Naive thymus-derived CD8-positive, alpha-beta T cell (primary cell): ENCODE results near the gene ARFIP1. TPM values are rescaled to one million over a fixed set of nuclear protein-coding genes. Genes with fewer than 3 reads are reported as not detected.
"Not testable (repeated sequence)": the region's sequence is repeated elsewhere in the genome, so short reads cannot be mapped to it uniquely, and the experiment has no call there.

Experiments
- ATAC-seq, 2 donors: fragments of 150-1000 bp; cut with Tn5 transposase in 1 of 2; sonication (Bioruptor Pico), chemical (Tn5 transposase) in 1 of 2; 1 replicate in 1 of 2; 2 replicates in 1 of 2; pipeline ENCODE4 v1.10.0; 2021; ENCODE audit warnings: mild to moderate bottlenecking in 2 of 2, moderate library complexity in 2 of 2
- POLR2A ChIA-PET: fragments of 350-600 bp; sonication (Branson Sonifier 250); formaldehyde crosslinking; loops from one replicate; lab custom pipeline; 2021; ENCODE audit warnings: antibody characterized with exemption; lab: Charles Lee
- DNase-seq, 10 donors: peaks; one replicate each; pipeline versions ENCODE4 v3.0.0 to v3.0.0-alpha.2; 2020 to 2022
- H3K27ac Mint-ChIP-seq, 10 donors: one replicate each; pipeline ENCODE4 v1.8.0; 2020 to 2022; ENCODE audit warnings: mild to moderate bottlenecking in 10 of 10, mixed read lengths in 10 of 10, moderate library complexity in 4 of 10, inconsistent platforms in 1 of 10
- H3K27me3 Mint-ChIP-seq, 5 donors: one replicate each; pipeline ENCODE4 v1.8.0; 2021 to 2022; ENCODE audit warnings: mixed read lengths in 5 of 5
- H3K36me3 Mint-ChIP-seq, 3 donors: one replicate each; pipeline ENCODE4 v1.8.0; 2020 to 2022; ENCODE audit warnings: mixed read lengths in 3 of 3, mild to moderate bottlenecking in 2 of 3, inconsistent platforms in 1 of 3
- H3K4me1 Mint-ChIP-seq, 4 donors: one replicate each; pipeline ENCODE4 v1.8.0; 2021 to 2022; ENCODE audit warnings: mixed read lengths in 4 of 4
- H3K4me3 Mint-ChIP-seq, 10 donors: one replicate each; pipeline ENCODE4 v1.8.0; 2020 to 2022; ENCODE audit warnings: mild to moderate bottlenecking in 10 of 10, mixed read lengths in 10 of 10, moderate library complexity in 6 of 10, inconsistent platforms in 1 of 10
- H3K9me3 Mint-ChIP-seq, 9 donors: one replicate each; pipeline ENCODE4 v1.8.0; 2020 to 2022; ENCODE audit warnings: mixed read lengths in 9 of 9, mild to moderate bottlenecking in 3 of 9, inconsistent platforms in 1 of 9, moderate library complexity in 1 of 9
- polyA plus RNA-seq, 3 donors: library from polyadenylated mRNA; unstranded; fragments of 300-500 nt; fragmentation: Illumina TruSeq; gene quantifications; one replicate each; pipeline ENCODE4 v1.2.3, GENCODE V29; 2021
- total RNA-seq, 8 experiments: library from RNA in 2 of 8; stranded (reverse) in 2 of 8; gene quantifications; one replicate each; pipeline ENCODE4 v1.2.3 and lab custom pipeline; 2021 to 2026

The ARFIP1 gene
- total and polyA plus RNA-seq, 5 experiments from 2014 or later, result 11.3 to 21.3 (median 14.5) TPM

- ATAC-seq, result no peak
- Mint-ChIP-seq H3K27ac (no peak overlapping the region), H3K4me3 (no peak overlapping the region), H3K36me3 (peaks cover 2 to 33% (median 13%) of the 10 kb centered on the region in 3 donors), H3K27me3 (no peaks in the 10 kb centered on the region), H3K4me1 (peaks cover 4 to 16% (median 8%) of the 10 kb centered on the region in 4 donors), H3K9me3 (peaks cover 5 to 44% (median 21%) of the 10 kb centered on the region in 9 donors)
- POLR2A ChIA-PET, result no interaction called here
- no peak for DNase-seq
Measured at GRCh38 chr4:152822323-152822722, 42.6 kb downstream of the ARFIP1 start.

DNA sequence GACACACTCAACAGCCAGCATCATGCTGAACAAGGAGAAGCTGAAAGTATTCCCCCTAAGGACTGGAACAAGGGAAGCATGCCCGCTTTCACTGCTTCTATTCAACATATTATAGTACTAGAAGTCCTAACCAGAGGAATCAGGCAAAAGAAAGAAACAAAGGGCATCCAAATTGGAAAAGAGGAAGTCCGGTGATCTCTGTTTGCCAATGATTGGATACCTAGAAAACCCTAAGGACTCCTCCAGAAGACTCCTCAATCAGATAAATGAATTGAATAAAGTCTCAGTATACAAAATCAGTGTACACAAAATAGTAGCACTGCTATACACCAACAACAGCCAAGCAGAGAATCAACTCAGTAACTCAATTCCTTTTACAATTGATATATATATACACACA lies 44.8 kb downstream of the ARFIP1 start:
- Mint-ChIP-seq H3K4me3 (no peak overlapping the region), H3K36me3 (peaks cover 5 to 43% (median 21%) of the 10 kb centered on the region in 3 donors), H3K9me3 (peaks cover 0 to 52% (median 24%) of the 10 kb centered on the region in 9 donors), H3K27me3 (no peaks in the 10 kb centered on the region), H3K4me1 (peaks cover 0 to 5% (median 0%) of the 10 kb centered on the region in 4 donors), H3K27ac (no peak overlapping the region)
- POLR2A ChIA-PET, result no interaction called here
- ATAC-seq, result no peak
- no peak for DNase-seq

GRCh38 chr4:152825336-152825735 lies 45.6 kb downstream of the ARFIP1 start:
- H3K9me3 Mint-ChIP-seq, result peaks cover 0 to 52% (median 24%) of the 10 kb centered on the region in 9 donors
- ATAC-seq, result no peak
- POLR2A ChIA-PET, result no interaction called here

GRCh38 chr4:152828122-152828521 lies 48.4 kb downstream of the ARFIP1 start:
- no peaks in the 10 kb centered on the region for H3K27me3 Mint-ChIP-seq
- no peak overlapping the region for H3K27ac Mint-ChIP-seq
- POLR2A ChIA-PET, result no interaction called here
- H3K4me1 Mint-ChIP-seq, result no peaks in the 10 kb centered on the region
- peaks cover 28 to 51% (median 43%) of the 10 kb centered on the region in 3 donors for H3K36me3 Mint-ChIP-seq
- no peak overlapping the region for H3K4me3 Mint-ChIP-seq
- DNase-seq (no peak), ATAC-seq (no peak)
- H3K9me3 Mint-ChIP-seq, result peaks cover 11 to 46% (median 22%) of the 10 kb centered on the region in 9 donors

More at GRCh38 chr4:152825336-152825735, 45.6 kb downstream of the ARFIP1 start:
- peaks cover 8 to 44% (median 25%) of the 10 kb centered on the region in 3 donors for H3K36me3 Mint-ChIP-seq
- DNase-seq, result no peak
- peaks cover 0 to 3% (median 0%) of the 10 kb centered on the region in 4 donors for H3K4me1 Mint-ChIP-seq
- H3K27me3 Mint-ChIP-seq, result no peaks in the 10 kb centered on the region
- no peak overlapping the region for H3K27ac Mint-ChIP-seq
- H3K4me3 Mint-ChIP-seq, result no peak overlapping the region

DNA sequence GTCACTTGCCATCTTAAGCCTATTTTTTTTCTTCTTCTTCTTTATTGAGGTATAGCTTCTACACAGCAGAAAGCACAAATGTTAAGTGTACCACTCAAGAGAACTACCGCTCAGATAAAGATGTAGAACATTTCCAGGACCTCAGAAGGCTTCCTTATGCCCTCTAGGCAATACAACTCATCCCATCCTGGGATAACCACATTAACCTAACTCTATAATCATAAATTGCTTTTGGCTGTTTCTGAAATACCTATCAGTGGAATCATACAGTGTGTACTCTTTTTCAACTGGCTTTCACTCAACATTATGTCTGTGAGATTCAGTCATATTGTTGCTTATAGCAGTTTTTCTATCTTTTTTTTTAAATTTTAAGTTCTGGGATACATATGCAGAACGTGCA lies 51.7 kb downstream of the ARFIP1 start:
- POLR2A ChIA-PET, result no interaction called here
- peaks cover 46 to 81% (median 60%) of the 10 kb centered on the region in 3 donors for H3K36me3 Mint-ChIP-seq
- no peaks in the 10 kb centered on the region for H3K4me1 Mint-ChIP-seq
- no peak overlapping the region for H3K27ac Mint-ChIP-seq
- DNase-seq, result no peak
- ATAC-seq, result no peak
- peaks cover 7 to 41% (median 22%) of the 10 kb centered on the region in 9 donors for H3K9me3 Mint-ChIP-seq
- H3K4me3 Mint-ChIP-seq, result no peak overlapping the region
- H3K27me3 Mint-ChIP-seq, result no peaks in the 10 kb centered on the region

DNA sequence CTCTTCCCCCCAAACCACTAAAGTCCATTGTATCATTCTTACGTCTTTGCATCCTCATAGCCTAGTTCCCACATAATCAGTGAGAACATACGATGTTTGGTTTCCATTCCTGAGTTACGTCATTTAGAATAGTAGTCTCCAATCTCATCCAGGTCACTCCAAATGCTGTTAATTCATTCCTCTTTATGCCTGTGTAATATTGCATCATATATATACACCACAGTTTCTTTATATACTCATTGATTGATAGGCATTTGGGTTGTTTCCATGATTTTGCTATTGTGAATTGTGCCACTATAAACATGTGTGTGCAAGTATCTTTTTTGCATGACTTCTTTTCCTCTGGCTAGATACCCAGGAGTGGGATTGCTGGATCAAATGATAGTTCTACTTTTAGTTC lies 57.2 kb downstream of the ARFIP1 start:
- peaks cover 12 to 32% (median 19%) of the 10 kb centered on the region in 4 donors for H3K4me1 Mint-ChIP-seq
- peaks cover 0 to 30% (median 19%) of the 10 kb centered on the region in 9 donors for H3K9me3 Mint-ChIP-seq
- peaks cover 43 to 66% (median 44%) of the 10 kb centered on the region in 3 donors for H3K36me3 Mint-ChIP-seq
- DNase-seq (no peak), ATAC-seq (no peak)
- H3K4me3 Mint-ChIP-seq, result no peak overlapping the region
- no peaks in the 10 kb centered on the region for H3K27me3 Mint-ChIP-seq
- H3K27ac Mint-ChIP-seq, result no peak overlapping the region
- POLR2A ChIA-PET, result no interaction called here

DNA sequence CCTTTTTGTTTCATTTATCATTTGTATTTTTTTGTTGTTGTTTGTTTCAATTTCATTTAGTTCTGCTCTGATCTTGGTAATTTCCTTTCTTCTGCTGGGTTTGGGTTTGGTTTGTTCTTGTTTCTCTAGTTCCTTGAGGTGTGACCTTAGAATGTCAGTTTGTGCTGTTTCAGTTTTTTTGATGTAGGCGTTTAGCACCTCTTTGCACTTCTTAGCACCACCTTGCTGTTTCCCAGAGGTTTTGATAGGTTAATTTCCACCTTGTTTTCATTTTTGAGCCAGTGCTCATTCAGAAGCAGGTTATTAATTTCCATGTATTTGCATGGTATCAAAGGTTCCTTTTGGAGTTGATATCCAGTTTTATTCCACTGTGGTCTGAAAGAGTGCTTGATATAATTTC lies 60.0 kb downstream of the ARFIP1 start:
- Mint-ChIP-seq H3K27ac (peak overlapping the region in 7 of 10 donors; percentile 7 to 78 (median 47)), H3K36me3 (peaks cover 24 to 49% (median 36%) of the 10 kb centered on the region in 3 donors), H3K4me1 (peaks cover 15 to 32% (median 19%) of the 10 kb centered on the region in 4 donors), H3K4me3 (peak overlapping the region in 4 of 10 donors; percentile 8 to 50 (median 22)), H3K9me3 (peaks cover 0 to 29% (median 9%) of the 10 kb centered on the region in 9 donors)
- DNase-seq, POLR2A ChIA-PET, ATAC-seq, H3K27me3 Mint-ChIP-seq: not testable (repeated sequence)

- Mint-ChIP-seq H3K9me3 (peaks cover 0 to 19% (median 9%) of the 10 kb centered on the region in 9 donors), H3K27ac (peak overlapping the region in 1 of 10 donors; percentile 51), H3K36me3 (peaks cover 7 to 24% (median 17%) of the 10 kb centered on the region in 3 donors), H3K4me1 (peaks cover 15 to 20% (median 18%) of the 10 kb centered on the region in 4 donors), H3K27me3 (no peaks in the 10 kb centered on the region), H3K4me3 (no peak overlapping the region)
- POLR2A ChIA-PET, result interaction anchor here (0.5 kb wide), 1 partner anchor 732 kb away, joined by 3 read pairs; no protein-coding TSS in a partner anchor
- no peak for ATAC-seq
- no peak for DNase-seq
Measured at GRCh38 chr4:152843481-152844090, 63.8 kb downstream of the ARFIP1 start.

- no peak for DNase-seq
- ATAC-seq, result no peak
- Mint-ChIP-seq H3K36me3 (peaks cover 4 to 8% (median 6%) of the 10 kb centered on the region in 3 donors), H3K4me1 (peaks cover 14 to 24% (median 21%) of the 10 kb centered on the region in 4 donors), H3K4me3 (no peak overlapping the region), H3K27ac (no peak overlapping the region), H3K9me3 (peaks cover 0 to 13% (median 0%) of the 10 kb centered on the region in 9 donors), H3K27me3 (no peaks in the 10 kb centered on the region)
- POLR2A ChIA-PET, result interaction anchor here (1.1 kb wide), 1 partner anchor 68 kb away, joined by 5 read pairs; the partner anchor contains the start of genes ARFIP1 and TIGD4
Measured at GRCh38 chr4:152847376-152847775, 67.6 kb downstream of the ARFIP1 start.

DNA sequence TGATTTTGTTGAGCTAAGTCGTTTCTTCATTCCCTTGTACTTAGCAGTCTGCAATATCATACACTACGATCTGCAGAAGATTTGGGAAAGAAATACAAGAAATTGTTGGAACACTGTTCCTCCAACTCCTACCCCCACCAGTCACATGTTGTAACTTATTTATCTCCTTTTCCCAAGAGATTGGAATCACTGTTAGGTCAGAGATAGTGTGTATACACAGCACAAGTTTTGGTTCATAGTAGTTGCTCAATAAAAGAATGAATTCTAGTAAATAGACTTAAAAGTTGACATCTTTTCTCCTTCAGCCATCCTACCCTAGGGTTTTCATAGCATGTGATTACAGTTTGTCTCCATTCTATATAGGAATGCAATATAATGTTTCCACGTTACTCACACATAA lies 68.8 kb downstream of the ARFIP1 start:
- no peak for DNase-seq
- Mint-ChIP-seq H3K9me3 (peaks cover 0 to 21% (median 9%) of the 10 kb centered on the region in 9 donors), H3K27ac (no peak overlapping the region), H3K4me3 (no peak overlapping the region), H3K36me3 (peaks cover 8 to 14% (median 9%) of the 10 kb centered on the region in 3 donors), H3K4me1 (peaks cover 11 to 24% (median 21%) of the 10 kb centered on the region in 4 donors), H3K27me3 (no peaks in the 10 kb centered on the region)
- ATAC-seq, result no peak
- POLR2A ChIA-PET, result interaction anchor here (0.7 kb wide), 1 partner anchor 266 kb away, joined by 3 read pairs; no protein-coding TSS in a partner anchor

- Mint-ChIP-seq H3K27ac (peak overlapping the region in 4 of 10 donors; percentile 3 to 23 (median 6)), H3K4me3 (no peak overlapping the region), H3K36me3 (peaks cover 10 to 19% (median 15%) of the 10 kb centered on the region in 3 donors), H3K4me1 (peaks cover 11 to 24% (median 21%) of the 10 kb centered on the region in 4 donors), H3K9me3 (peaks cover 0 to 29% (median 14%) of the 10 kb centered on the region in 9 donors), H3K27me3 (no peaks in the 10 kb centered on the region)
- ATAC-seq (no peak), DNase-seq (no peak)
- POLR2A ChIA-PET, result no interaction called here
Measured at GRCh38 chr4:152849350-152849749, 69.6 kb downstream of the ARFIP1 start.

DNA sequence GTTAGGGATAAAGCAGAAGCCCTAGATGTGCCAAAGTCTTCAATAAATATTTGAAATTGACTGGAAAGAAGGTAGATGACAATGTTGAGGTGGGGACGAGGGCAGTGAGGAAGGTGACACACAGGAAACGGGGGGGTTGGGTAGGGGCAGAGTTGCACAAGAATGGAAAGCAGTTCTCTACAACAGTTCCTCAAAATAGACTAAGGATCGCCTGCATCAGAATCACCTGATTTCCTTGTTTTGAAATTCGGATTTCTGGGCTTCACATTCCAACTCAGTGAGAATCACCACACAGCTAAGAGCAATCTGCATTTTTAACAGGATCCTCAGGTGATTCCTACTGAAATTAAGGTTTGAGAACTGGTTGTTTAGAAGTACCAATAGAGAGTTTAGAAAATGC lies 70.6 kb downstream of the ARFIP1 start:
- POLR2A ChIA-PET, result no interaction called here
- DNase-seq, result peak in 4 of 10 donors; percentile 6 to 41 (median 9)

DNA sequence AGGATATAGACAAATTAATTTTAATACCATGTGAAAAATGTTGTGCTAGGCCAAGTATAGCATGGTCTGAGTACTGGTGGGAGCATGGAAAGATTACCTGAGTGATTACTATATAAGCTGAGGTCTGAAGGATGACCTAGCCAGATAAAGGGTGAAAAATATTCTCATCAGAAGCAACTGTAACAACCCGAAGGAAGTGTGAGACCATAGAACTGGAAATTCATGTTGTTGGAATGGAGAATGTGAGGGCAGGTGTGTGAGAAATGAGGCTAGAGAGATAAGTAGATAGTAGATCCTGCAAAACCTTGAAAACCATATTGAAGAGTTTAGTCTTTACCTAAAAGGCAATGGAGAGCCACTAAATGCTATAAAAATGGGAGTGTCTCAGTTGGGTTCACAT lies 71.5 kb downstream of the ARFIP1 start:
- Mint-ChIP-seq H3K4me3 (no peak overlapping the region), H3K27me3 (no peaks in the 10 kb centered on the region), H3K4me1 (peaks cover 13 to 24% (median 21%) of the 10 kb centered on the region in 4 donors), H3K9me3 (peaks cover 0 to 33% (median 17%) of the 10 kb centered on the region in 9 donors), H3K36me3 (peaks cover 10 to 21% (median 20%) of the 10 kb centered on the region in 3 donors), H3K27ac (peak overlapping the region in 5 of 10 donors; percentile 8 to 64 (median 28))
- POLR2A ChIA-PET, result no interaction called here
- ATAC-seq (no peak), DNase-seq (no peak)

More for the DNA sequence above, 70.6 kb downstream of the ARFIP1 start:
- Mint-ChIP-seq H3K27ac (peak overlapping the region in 6 of 10 donors; percentile 1 to 64 (median 44)), H3K9me3 (peaks cover 0 to 33% (median 17%) of the 10 kb centered on the region in 9 donors), H3K4me1 (peaks cover 11 to 24% (median 21%) of the 10 kb centered on the region in 4 donors), H3K36me3 (peaks cover 10 to 21% (median 18%) of the 10 kb centered on the region in 3 donors), H3K27me3 (no peaks in the 10 kb centered on the region), H3K4me3 (peak overlapping the region in 6 of 10 donors; percentile 5 to 30 (median 24))
- ATAC-seq, result peak; percentile 56 to 61
